Gastroesophageal sphincter (tissue), 4 donors: ENCODE data around the gene ZNF778. TPM values are rescaled to one million over a fixed set of nuclear protein-coding genes. Genes with fewer than 3 reads are reported as not detected.

ENCODE experiments used
- ATAC-seq: fragments of 150-250 bp; one replicate; pipeline ENCODE4 v1.9.1; 2016; ENCODE audit warnings: mild to moderate bottlenecking, moderate library complexity
- H3K27ac ChIP-seq, 4 donors: fragments of 200-600 bp; sonication (generic) in 3 of 4; 1 replicate in 3 of 4; 2 replicates in 1 of 4; pipeline ENCODE4 v1.5.1; 2016 to 2019
- H3K27me3 ChIP-seq: fragments of 200-600 bp; sonication (generic); one replicate; pipeline ENCODE4 v1.5.1; 2019
- H3K36me3 ChIP-seq, 2 donors: fragments of 200-600 bp; sonication (generic); one replicate each; pipeline ENCODE4 v1.5.1; 2019; ENCODE audit warnings: control low read depth in 1 of 2
- H3K4me1 ChIP-seq, 3 donors: fragments of 200-600 bp; sonication (generic); 1 replicate in 2 of 3; 2 replicates in 1 of 3; pipeline ENCODE4 v1.5.1; 2016 to 2019; ENCODE audit warnings: control low read depth in 2 of 3
- H3K4me3 ChIP-seq, 2 donors: fragments of 200-600 bp; sonication (generic); one replicate each; pipeline ENCODE4 v1.5.1; 2019; ENCODE audit warnings: mild to moderate bottlenecking in 1 of 2, moderate library complexity in 1 of 2
- H3K9me3 ChIP-seq, 3 donors: fragments of 200-600 bp; sonication (generic); one replicate each; pipeline ENCODE4 v1.5.1; 2017 to 2019; ENCODE audit warnings: control low read depth in 2 of 3
- EP300 ChIP-seq: sonication (generic); formaldehyde crosslinking; IDR thresholded peaks from one replicate; pipeline ENCODE4 v1.6.1; 2017; ENCODE audit warnings: antibody characterized with exemption, mild to moderate bottlenecking
- POLR2A ChIP-seq, 2 donors: fragments of 450-650 bp; IDR thresholded peaks; one replicate each; pipeline ENCODE4 v1.6.1; 2017; ENCODE audit warnings: antibody characterized with exemption in 2 of 2, mild to moderate bottlenecking in 2 of 2, moderate library complexity in 1 of 2
- POLR2AphosphoS5 ChIP-seq: sonication (generic); formaldehyde crosslinking; IDR thresholded peaks from one replicate; pipeline ENCODE4 v1.6.1; 2017; ENCODE audit warnings: antibody characterized with exemption
- WGBS, 2 donors: methylation state at CpG; one replicate each; pipeline ENCODE4 v1.1.5; 2018; ENCODE audit warnings: low coverage in 1 of 2; 5-methylcytosine and 5-hydroxymethylcytosine counted together
- total RNA-seq, 4 donors: library from RNA; depleted of rRNA; stranded (reverse); fragments of >200 nt; gene quantifications; one replicate each; pipeline ENCODE4 v1.1.0, GENCODE V29; 2016
- TF ChIP-seq, protein P1 (sequence below), 4 experiments: fragments of 200-600 bp in 2 of 4; fragments of 450-650 bp in 2 of 4; sonication (generic) in 1 of 4; IDR thresholded peaks; one replicate each; pipeline ENCODE4 v1.5.1; 2017 to 2019; ENCODE audit warnings: antibody characterized with exemption in 4 of 4, mild to moderate bottlenecking in 2 of 4, moderate library complexity in 2 of 4

Gene ZNF778
- total RNA-seq, 4 donors from 2014 or later = 11.1 to 28.0 (median 12.4) TPM

GRCh38 chr16:89197633-89198416 lies 19.7 kb upstream of the ZNF778 start:
- peaks cover 0 to 30% (median 12%) of the 10 kb centered on the region in 3 donors for H3K4me1 ChIP-seq
- ATAC-seq = no peak
- H3K36me3 ChIP-seq = no peaks in the 10 kb centered on the region
- TF ChIP-seq POLR2A (IDR thresholded peaks at IDR 0.05) (no peak), POLR2AphosphoS5 (no peak), EP300 (no peak)
- TF ChIP-seq, protein P1, sequence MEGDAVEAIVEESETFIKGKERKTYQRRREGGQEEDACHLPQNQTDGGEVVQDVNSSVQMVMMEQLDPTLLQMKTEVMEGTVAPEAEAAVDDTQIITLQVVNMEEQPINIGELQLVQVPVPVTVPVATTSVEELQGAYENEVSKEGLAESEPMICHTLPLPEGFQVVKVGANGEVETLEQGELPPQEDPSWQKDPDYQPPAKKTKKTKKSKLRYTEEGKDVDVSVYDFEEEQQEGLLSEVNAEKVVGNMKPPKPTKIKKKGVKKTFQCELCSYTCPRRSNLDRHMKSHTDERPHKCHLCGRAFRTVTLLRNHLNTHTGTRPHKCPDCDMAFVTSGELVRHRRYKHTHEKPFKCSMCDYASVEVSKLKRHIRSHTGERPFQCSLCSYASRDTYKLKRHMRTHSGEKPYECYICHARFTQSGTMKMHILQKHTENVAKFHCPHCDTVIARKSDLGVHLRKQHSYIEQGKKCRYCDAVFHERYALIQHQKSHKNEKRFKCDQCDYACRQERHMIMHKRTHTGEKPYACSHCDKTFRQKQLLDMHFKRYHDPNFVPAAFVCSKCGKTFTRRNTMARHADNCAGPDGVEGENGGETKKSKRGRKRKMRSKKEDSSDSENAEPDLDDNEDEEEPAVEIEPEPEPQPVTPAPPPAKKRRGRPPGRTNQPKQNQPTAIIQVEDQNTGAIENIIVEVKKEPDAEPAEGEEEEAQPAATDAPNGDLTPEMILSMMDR (IDR thresholded peaks at IDR 0.05) = no peak
- H3K9me3 ChIP-seq = peaks cover 0 to 5% (median 0%) of the 10 kb centered on the region in 3 donors
- WGBS, 2 donors = 64% methylated on average over 7 of the region's 26 CpGs; no CpG with 5 or more reads in 1 of the 2 donors
- H3K4me3 ChIP-seq = no peak overlapping the region
- peaks cover 59% of the 10 kb centered on the region for H3K27me3 ChIP-seq
- no peak overlapping the region for H3K27ac ChIP-seq

- H3K27me3 ChIP-seq = peaks cover 67% of the 10 kb centered on the region
- H3K9me3 ChIP-seq = peaks cover 0 to 9% (median 0%) of the 10 kb centered on the region in 3 donors
- ATAC-seq = no peak
- no peaks in the 10 kb centered on the region for H3K36me3 ChIP-seq
- peaks cover 0 to 23% (median 12%) of the 10 kb centered on the region in 3 donors for H3K4me1 ChIP-seq
- H3K27ac ChIP-seq = no peak overlapping the region
- TF ChIP-seq POLR2A (IDR thresholded peaks at IDR 0.05) = no peak
- TF ChIP-seq, protein P1 (IDR thresholded peaks at IDR 0.05) = no peak
- no peak for TF ChIP-seq EP300
- TF ChIP-seq POLR2AphosphoS5 = no peak
- 60% methylated on average over 1 of the region's 28 CpGs; no CpG with 5 or more reads in 1 of the 2 donors for WGBS, 2 donors
- no peak overlapping the region for H3K4me3 ChIP-seq
These were observed 18.9 kb upstream of the ZNF778 start for GRCh38 chr16:89198417-89199240.

GRCh38 chr16:89199241-89200123 lies 18.0 kb upstream of the ZNF778 start:
- Histone ChIP-seq H3K9me3 (peaks cover 0 to 9% (median 0%) of the 10 kb centered on the region in 3 donors), H3K4me3 (no peak overlapping the region), H3K4me1 (peaks cover 0 to 23% (median 12%) of the 10 kb centered on the region in 3 donors), H3K36me3 (no peaks in the 10 kb centered on the region), H3K27me3 (peaks cover 76% of the 10 kb centered on the region), H3K27ac (no peak overlapping the region)
- no peak for ATAC-seq
- WGBS, 2 donors = 60% methylated on average over 1 of the region's 22 CpGs; no CpG with 5 or more reads in 1 of the 2 donors
- TF ChIP-seq POLR2A (IDR thresholded peaks at IDR 0.05) (no peak), POLR2AphosphoS5 (no peak), EP300 (no peak)
- TF ChIP-seq, protein P1 (IDR thresholded peaks at IDR 0.05) = no peak

DNA sequence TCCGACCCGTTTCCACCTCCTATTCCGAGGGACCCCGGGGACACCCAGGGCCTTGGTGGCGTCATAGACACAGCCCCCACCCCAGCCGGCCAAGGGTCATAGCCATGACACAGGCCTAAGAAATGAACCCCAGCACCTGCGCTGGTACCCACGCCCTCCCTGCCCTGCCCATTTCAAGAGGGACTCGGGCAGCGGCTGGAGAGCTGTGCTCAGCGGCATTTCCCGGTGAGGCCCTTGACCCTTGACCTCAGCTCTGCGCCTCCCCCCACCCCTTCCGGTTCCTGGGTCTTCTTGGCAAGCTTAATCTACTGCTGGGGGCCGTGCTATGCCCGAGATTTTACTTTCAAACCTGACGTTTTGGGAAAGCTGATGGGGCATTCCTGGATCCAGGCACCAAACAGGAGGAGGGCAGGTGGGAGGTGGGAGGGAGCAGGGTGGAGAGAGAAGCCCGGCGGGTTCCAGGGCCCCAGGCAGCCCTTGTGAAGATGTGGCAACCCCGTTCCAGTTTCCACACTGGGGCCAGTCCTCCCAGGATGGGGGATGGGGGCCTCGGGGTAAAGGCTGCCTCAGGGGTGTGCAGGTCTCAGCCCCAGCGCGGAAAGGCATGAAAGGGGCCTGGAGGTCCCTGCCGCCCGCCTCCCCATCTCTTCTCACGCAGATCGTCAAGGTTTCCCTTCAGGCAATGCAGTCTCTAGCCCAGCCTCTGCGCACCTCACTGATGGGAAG lies 17.2 kb upstream of the ZNF778 start, which contains the start of gene SLC22A31:
SLC22A31 (minus strand) TSS at position 414 of the 726 bp plus-strand sequence; CDS start at position 378, 36 bp downstream.
- TF ChIP-seq POLR2A (IDR thresholded peaks at IDR 0.05) (no peak), POLR2AphosphoS5 (no peak), EP300 (no peak)
- TF ChIP-seq, protein P1 (IDR thresholded peaks at IDR 0.05) = no peak
- Histone ChIP-seq H3K4me3 (peak within 1 kb of the TSS in 1 of 2 donors; percentile 44), H3K9me3 (peaks cover 0 to 9% (median 0%) of the 10 kb centered on the region in 3 donors), H3K4me1 (peaks cover 0 to 23% (median 12%) of the 10 kb centered on the region in 3 donors), H3K27me3 (peaks cover 84% of the 10 kb centered on the region), H3K36me3 (no peaks in the 10 kb centered on the region), H3K27ac (no peak within 1 kb of the TSS)
- ATAC-seq = no peak
- WGBS, 2 donors = 9 to 14% methylated on average over 6 to 7 of the region's 28 CpGs
